GM12873 (cell line): ENCODE results near the gene GALNT14.

ENCODE experiments used
- TF ChIP-seq, protein P1 (sequence below): IDR thresholded peaks from 2 replicates; pipeline ENCODE4 v1.5.1; 2012; ENCODE audit warnings: low read depth, mild to moderate bottlenecking, moderate library complexity, low read length, control low read depth; ENCODE audit not compliant: insufficient read depth; ENCODE audit errors: missing control alignments

GALNT14 gene

DNA sequence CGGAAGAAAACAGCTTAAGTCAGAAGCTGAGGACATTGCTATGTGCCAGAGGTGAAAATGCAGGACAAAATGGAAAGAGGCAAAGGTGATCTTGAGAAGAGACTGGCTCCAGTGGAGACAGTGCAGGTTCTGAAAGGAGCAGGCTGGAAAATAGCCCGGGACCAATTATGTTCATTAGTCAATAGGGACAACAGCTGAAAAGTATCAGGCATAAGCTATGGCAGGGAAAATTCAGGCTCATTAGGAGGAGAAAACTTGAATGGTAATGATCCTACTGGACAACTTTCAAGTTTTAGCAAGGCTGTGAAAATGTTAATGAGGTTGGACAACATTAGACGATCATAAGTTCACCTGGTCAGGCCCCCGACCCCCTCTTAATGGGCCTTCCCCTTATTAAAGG lies 60.2 kb downstream of the GALNT14 start:
- TF ChIP-seq, protein P1, sequence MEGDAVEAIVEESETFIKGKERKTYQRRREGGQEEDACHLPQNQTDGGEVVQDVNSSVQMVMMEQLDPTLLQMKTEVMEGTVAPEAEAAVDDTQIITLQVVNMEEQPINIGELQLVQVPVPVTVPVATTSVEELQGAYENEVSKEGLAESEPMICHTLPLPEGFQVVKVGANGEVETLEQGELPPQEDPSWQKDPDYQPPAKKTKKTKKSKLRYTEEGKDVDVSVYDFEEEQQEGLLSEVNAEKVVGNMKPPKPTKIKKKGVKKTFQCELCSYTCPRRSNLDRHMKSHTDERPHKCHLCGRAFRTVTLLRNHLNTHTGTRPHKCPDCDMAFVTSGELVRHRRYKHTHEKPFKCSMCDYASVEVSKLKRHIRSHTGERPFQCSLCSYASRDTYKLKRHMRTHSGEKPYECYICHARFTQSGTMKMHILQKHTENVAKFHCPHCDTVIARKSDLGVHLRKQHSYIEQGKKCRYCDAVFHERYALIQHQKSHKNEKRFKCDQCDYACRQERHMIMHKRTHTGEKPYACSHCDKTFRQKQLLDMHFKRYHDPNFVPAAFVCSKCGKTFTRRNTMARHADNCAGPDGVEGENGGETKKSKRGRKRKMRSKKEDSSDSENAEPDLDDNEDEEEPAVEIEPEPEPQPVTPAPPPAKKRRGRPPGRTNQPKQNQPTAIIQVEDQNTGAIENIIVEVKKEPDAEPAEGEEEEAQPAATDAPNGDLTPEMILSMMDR, result no peak

DNA sequence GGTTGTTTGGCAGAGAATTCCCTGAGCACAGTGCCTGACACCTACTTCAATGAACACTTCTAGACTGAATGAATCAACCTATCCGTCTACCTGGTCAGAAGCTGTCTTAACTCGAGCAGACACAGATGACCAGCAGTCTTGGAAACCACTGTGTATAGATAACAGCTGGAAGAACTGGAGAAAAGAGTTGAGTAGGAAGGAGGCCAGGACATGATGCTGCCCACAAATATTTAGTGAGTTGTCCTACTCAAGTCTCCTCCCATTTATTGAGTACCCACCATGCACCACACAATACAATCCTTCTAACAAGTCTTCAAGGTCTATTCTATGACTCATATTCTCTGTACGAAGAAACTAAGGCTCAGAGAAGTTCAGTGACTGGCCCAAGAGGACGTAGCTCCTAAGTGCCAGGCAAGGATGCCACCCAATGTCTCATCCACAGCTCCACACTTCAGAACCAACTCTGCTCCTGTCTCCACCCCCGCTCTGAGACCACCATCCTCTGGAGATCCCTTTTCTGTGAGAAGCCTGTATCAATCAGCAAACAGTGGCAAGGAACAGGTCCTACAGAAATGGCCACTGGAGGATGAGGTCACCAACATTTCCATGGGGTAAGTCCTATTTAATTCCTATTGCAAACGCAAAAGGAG lies 62.2 kb downstream of the GALNT14 start:
- TF ChIP-seq, protein P1, result no peak

- TF ChIP-seq, protein P1, result no peak
Observed at GRCh38 chr2:31075431-31075830, 62.8 kb downstream of the GALNT14 start.

GRCh38 chr2:31071741-31072140 lies 66.5 kb downstream of the GALNT14 start:
- TF ChIP-seq, protein P1, result no peak

GRCh38 chr2:31070339-31071125 lies 67.7 kb downstream of the GALNT14 start:
- TF ChIP-seq, protein P1, result no peak

DNA sequence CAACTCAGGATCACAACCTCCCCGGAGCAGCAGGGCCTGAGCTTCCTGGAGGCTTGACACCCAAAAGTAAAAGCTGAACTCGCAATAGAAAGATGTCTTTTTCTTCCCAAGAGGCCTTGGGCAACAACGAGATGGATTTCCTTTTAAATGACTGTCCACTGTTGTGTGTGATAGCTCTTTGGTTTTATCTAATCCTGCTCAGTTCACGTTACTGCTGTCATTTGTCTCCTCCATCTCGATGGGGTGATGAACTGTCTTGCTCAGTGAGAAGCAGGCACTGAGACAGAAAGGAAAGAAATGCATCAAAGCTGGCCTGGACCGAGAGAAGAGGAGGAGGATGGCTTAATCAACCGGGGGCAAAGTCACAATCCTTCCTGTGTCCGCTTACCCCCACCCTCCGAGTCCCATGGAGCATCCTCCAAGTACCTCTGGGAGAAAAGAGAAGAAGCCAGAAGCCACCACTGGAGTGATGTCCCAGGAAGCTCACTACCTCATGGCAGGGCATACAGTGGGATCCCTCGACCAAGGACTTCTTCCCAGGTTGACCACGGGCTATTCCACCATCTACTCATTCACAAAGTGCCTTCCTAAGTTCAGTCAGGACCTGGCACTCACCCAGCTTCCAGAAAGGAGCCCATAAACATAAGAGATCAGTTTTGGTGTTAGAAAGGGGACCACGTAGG lies 68.5 kb downstream of the GALNT14 start:
- TF ChIP-seq, protein P1, result no peak

DNA sequence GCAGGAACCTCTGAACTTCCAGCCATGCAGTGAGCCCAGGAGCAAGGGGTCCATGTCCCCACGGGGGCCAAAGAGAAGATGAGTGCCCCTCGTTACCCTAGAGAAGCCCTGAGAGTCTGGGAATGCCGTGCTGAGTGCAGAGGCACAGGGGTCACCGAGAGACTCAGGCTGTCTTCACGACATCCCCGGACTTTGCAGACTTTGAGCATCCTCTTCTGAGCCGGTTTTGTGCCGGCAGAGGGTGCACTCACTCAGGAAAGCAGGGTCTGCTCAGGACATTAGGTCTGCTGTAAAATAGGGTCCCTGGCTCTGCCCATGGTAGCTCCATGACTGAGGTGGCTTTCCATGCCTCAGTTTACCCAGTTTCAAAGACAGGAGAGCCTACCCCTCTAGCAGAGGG lies 71.0 kb downstream of the GALNT14 start:
- TF ChIP-seq, protein P1, result no peak
